KOPT-K1 (cell line): ENCODE results near the gene DPEP2NB.
"Not testable (repeated sequence)": the region's sequence is repeated elsewhere in the genome, so short reads cannot be mapped to it uniquely, and the experiment has no call there.

Source experiments
- H3K27ac ChIP-seq: fragments of 200-600 bp; sonication (generic); 2 replicates; pipeline ENCODE4 v1.5.1; 2016; ENCODE audit warnings: antibody characterized with exemption, mild to moderate bottlenecking, low read depth, low read length; ENCODE audit not compliant: poor library complexity, severe bottlenecking
- H3K36me3 ChIP-seq: fragments of 200-600 bp; sonication (generic); 2 replicates; pipeline ENCODE4 v1.5.1; 2017; ENCODE audit warnings: antibody characterized with exemption, mild to moderate bottlenecking, low read length, moderate library complexity; ENCODE audit not compliant: insufficient read depth
- H3K9me3 ChIP-seq: fragments of 200-600 bp; sonication (generic); 2 replicates; pipeline ENCODE4 v1.5.1; 2017; ENCODE audit warnings: antibody characterized with exemption, low read length, mild to moderate bottlenecking; ENCODE audit not compliant: insufficient read depth, poor library complexity, severe bottlenecking

The DPEP2NB gene

DNA sequence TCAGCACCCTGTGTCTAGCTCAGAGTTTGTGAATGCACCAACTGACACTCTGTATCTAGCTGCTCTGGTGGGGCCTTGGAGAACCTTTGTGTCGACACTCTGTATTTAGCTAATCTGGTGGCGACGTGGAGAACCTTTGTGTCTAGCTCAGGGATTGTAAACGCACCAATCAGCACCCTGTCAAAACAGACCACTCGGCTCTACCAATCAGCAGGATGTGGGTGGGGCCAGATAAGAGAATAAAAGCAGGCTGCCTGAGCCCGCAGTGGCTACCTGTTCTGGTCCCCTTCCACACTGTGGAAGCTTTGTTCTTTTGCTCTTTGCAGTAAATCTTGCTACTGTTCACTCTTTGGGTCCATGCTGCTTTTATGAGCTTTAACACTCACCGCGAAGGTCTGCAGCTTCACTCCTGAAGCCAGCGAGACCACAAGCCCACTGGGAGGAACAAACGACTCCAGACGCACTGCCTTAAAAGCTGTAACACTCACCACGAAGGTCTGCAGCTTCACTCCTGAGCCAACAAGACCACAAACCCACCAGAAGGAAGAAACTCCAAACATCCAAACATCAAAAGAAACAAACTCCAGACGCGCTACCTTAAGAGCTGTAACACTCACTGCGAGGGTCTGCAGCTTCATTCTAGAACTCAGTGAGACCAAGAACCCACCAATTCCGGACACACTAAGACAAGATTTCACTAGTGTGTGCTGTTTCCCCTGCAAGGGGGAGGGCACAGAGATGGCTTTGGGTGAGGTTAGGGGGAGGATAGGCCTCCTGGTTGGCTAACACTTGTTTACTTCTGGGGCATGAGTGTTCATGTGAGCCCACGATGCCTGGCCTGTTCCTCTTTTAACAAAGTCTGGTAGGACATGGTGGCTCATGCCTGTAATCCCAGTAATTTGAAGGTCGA, 16.7 kb downstream of the DPEP2NB start, which contains the start of gene DPEP2:
Gene DPEP2, minus strand, starts transcription at position 706 of the 910 bp plus-strand sequence. CDS start 6,272 bp downstream, outside the sequence.
- not testable (repeated sequence) for H3K36me3 ChIP-seq, H3K9me3 ChIP-seq
- peak within 1 kb of the TSS; percentile 53 for H3K27ac ChIP-seq

DNA sequence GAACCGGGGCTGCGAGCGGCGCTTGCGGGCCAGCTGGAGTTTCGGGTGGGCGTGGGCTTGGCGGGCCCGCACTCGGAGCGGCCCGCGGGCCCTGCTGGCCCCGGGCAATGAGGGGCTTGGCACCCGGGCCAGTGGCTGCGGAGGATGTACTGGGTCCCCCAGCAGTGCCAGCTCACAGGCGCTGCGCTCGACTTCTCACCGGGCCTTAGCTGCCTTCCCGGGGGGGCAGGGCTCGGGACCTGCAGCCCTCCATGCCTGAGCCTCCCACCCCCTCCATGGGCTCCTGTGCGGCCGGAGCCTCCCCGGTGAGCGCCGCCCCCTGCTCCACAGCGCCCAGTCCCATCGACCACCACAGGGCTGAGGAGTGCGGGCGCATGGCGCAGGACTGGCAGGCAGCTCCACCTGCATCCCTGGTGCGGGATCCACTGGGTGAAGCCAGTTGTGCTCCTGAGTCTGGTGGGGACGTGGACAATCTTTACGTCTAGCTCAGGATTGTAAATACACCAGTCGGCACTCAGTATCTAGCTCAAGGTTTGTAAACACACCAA, 17.4 kb downstream of the DPEP2NB start:
- H3K27ac ChIP-seq = peak overlapping the region; percentile 53
- H3K36me3 ChIP-seq, H3K9me3 ChIP-seq: not testable (repeated sequence)

DNA sequence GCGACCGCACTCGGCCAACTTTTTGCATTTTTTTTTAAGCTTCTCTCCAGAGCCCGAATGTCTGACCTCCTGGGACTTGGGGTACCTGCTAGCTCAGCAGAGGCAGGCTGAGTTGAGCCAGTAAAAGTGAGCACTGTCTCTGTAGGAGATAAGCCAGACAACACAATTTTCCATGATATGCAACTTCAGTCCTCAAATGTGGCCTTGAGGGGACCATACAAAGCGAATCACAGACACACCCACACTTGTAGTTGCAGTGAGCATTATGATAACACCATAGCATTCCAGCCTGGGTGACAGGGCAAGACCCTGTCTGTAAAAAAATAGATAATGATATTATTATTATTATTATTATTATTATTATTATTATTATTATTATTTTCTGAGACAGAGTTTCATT, 19.0 kb downstream of the DPEP2NB start:
- Histone ChIP-seq H3K36me3 (no peaks in the 10 kb centered on the region), H3K27ac (no peak overlapping the region), H3K9me3 (peaks cover 3% of the 10 kb centered on the region)

DNA sequence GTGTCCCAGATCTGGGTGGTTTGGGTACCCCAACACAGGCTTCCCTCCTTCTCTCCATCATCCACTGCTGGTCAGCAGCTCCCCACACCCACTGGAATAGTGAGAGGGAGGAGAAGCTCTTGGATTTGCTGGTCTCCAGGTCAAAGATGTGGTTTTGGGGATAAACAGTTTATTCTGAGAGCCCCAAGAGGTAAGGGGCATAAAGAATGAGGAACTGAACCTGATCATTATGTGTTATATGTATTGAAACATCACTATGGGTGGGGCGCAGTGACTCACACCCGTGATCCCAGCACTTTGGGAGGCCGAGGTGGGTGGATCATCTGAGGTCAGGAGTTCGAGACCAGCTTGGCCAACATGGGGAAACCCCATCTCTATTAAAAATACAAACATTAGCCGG, 20.3 kb downstream of the DPEP2NB start:
- H3K27ac ChIP-seq = no peak overlapping the region

DNA sequence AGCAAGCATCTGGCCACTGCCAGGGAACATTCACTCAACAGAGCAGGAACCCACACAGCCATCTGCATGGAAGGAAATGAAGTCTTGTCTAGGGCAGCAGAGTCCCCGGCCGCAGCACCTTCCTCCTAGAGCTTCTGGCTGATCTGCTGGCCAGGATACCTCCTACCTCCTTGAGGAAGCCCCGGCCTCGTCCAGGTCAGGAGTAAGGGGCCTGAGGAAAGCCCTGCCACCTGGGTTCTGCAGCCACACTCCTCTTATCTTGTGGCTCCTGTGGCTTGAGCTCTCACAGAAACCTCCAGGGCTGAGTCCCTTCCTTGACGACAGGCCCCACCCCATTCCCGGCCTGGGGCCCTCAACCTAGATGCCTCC, 21.7 kb downstream of the DPEP2NB start:
- H3K36me3 ChIP-seq, H3K9me3 ChIP-seq: not testable (repeated sequence)
- peak overlapping the region; percentile 66 for H3K27ac ChIP-seq

More for the DNA sequence above, 20.3 kb downstream of the DPEP2NB start:
- Histone ChIP-seq H3K9me3 (peaks cover 3% of the 10 kb centered on the region), H3K36me3 (no peaks in the 10 kb centered on the region)

DNA sequence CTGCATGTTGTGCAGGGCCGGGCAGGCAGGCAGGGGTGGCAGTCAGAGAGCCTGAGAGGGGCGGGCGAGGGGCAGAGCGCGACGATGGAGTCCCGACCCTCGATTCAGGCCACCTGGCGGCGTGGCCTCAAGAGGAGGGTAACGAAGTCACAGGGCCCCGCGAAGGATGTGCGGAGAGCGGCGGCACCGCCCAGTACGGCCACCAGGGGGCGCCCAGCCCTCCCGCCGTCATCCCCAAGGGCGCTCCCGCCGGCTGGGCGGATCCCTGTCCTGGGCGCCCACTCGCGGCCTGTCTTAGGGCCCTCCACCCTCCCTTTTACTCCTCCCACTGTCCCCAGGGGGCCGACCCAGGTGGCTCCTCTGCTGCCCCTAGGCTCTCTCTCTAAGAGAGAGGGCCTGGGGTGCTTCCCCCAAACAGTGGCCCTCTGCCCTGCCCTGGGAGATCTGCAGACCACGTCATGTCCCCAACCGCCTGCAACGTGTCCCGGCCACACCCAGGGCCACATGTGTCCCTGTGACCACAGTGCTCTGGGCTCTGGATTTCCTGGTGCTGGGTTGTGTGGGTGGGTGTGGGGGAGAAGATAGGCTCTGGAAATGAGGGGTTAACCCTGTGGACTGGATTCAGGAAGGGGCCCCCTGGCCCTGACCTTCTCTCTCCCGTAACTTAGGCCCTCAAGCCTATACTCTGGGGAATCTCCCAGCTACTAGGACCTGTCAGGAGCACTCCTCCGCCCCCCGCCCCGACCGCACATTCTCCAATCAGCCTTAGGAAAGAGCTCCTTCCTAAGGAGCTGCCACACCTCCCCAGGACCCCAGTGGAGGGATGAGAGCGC, 22.3 kb downstream of the DPEP2NB start:
- Histone ChIP-seq H3K36me3 (no peaks in the 10 kb centered on the region), H3K27ac (peak overlapping the region; percentile 66), H3K9me3 (peaks cover 2% of the 10 kb centered on the region)

DNA sequence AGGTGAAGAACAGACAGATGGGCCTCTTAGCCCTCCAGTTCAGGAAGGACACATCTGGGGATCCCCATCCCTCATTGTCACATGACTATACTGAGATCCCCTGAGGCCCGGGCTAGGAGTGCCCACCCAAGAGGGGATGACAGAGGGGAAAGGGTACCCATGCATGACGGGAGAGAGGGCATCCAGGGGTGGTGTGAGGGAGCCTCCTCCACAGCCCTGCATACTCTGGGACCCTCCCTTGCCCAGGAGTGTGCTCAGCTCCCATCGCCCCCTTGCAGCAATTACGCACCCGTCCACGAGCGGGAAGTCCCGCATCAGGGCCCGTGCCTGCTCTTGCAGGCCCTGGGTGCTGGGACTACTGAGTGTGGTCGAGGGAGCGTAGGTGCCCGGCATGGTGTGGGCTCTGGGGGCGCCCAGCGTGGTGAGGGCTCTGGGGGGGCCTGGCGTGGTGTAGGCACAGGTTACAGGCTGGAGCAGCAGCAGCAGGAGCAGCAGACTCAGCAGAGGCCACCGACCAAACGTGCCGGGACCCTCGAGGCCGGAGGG, 23.0 kb downstream of the DPEP2NB start:
- H3K36me3 ChIP-seq = no peaks in the 10 kb centered on the region
- peak overlapping the region; percentile 66 for H3K27ac ChIP-seq
- no peaks in the 10 kb centered on the region for H3K9me3 ChIP-seq

DNA sequence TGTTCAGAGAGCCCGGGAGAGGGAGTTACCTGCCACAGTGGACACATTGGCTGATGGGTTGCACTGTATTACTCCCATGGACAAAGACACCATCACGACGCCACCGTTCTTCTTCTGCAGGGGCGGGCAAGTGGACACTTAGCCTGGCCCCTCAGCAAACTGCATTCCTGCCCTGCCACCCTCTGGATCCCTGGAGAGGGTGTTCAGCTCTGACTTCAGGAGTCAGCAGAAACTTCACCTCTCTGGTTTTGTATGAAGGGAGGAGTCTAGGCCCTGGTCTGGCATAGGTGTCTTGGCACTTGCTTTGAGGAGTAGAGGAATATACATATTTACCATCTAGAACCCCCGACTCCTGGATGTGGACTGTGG, 25.7 kb downstream of the DPEP2NB start:
- Histone ChIP-seq H3K36me3 (no peaks in the 10 kb centered on the region), H3K27ac (no peak overlapping the region), H3K9me3 (no peaks in the 10 kb centered on the region)

DNA sequence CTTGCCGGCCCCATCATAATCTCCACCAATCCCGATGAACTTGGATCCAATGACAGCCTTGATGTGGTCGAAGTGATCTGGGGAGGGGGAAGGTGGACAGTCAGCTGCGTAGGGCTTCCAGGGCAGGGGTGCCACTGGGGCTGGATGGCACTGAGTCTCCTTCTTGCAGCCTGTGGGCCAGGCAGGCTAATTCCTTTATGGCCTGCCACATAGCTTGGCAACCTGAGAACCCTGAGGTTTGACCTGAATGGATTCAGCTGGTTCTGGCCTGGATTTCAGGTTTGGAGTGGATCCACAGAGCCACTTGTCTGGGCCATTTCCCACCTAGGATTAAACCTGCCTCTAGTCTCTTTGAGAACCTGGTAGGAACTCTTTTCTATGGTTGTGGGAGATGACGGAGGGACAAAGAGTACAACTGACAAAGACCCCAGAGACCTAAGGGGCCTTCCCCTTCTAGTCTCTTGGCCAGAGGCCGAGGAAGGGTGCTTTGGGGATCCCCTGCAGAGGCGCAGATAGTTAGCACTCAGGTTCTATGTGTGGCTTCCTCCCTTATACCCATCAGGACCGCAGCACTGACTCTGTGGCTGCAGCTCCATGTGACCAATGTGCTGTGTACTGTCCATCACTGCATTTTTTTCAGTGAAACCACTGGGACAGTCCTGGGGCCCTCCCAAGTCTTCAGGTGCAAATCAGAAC, 26.2 kb downstream of the DPEP2NB start:
- H3K9me3 ChIP-seq = no peaks in the 10 kb centered on the region
- H3K27ac ChIP-seq = no peak overlapping the region
- no peaks in the 10 kb centered on the region for H3K36me3 ChIP-seq

DNA sequence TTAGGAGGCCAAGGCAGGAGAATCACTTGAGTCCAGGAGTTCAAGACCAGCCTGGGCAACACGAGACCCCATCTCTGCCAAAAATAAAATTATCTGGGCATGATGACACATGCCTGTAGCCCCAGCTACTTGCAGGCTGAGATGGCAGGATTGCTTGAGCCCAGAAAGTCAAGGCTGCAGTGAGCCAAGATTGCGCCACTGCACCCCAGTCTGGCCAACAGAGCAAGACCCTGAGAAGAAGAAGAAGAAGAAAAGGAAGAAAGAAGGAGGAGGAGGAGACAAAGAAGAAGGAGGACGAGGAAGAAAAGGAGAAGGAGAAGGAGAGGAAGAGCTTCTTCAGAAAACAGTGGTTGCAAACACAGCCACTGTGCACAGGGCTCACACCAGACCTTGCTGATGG, 27.0 kb downstream of the DPEP2NB start:
- H3K27ac ChIP-seq = no peak overlapping the region
- H3K36me3 ChIP-seq = no peaks in the 10 kb centered on the region
- no peaks in the 10 kb centered on the region for H3K9me3 ChIP-seq

DNA sequence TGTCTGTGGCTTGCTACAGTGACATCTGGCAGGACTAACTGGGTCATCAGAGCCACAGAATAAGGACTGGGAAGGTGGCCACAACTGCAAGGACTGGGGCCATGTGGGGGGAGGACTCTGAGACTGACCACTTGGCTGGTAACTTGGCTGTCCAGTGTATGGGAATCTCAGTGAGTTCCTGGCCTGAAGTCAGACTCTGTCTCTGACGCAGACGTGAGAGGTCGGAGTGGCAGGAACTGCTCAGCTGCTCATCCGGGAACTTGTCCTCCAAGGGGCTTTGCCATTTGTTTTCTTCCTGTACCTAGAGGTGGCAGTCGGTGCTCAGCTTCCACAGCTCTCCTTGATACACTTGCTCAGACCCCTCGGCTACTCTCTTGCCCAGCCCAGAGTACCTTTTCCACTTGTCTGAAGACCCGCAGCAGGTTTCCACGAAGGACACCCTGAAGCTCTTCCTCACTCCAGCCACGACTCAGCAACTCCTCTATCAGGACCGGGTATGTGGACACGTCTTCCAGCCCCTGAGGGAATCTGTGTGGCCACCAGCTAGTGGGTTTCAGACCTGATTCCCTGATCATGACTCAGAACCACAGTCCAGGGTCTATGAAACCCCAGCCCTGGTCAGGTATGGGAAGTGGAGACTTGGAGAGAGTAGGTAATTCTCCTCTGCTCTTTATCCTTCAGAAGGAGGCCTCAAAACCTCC, 28.1 kb downstream of the DPEP2NB start:
- no peaks in the 10 kb centered on the region for H3K36me3 ChIP-seq
- no peak overlapping the region for H3K27ac ChIP-seq
- no peaks in the 10 kb centered on the region for H3K9me3 ChIP-seq

DNA sequence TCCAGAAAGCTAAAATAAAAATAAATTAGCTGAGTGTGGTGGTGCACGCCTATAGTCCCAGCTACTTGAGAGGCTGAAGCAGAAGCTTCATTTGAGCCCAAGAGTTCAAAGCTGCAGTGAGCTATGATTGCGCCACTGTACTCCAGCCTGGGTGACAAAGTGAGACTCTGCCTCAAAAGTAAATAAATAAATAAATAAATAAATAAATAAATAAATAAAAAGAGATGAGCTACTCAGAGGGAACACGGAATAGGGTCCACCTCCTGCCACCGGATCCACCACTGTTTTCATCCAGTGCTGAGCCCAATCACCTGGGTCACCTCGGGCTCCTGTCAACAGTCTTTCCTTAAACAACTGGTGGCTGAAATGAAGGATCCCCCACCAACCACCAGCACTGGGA, 28.8 kb downstream of the DPEP2NB start:
- H3K9me3 ChIP-seq = no peaks in the 10 kb centered on the region
- no peak overlapping the region for H3K27ac ChIP-seq
- H3K36me3 ChIP-seq = no peaks in the 10 kb centered on the region

DNA sequence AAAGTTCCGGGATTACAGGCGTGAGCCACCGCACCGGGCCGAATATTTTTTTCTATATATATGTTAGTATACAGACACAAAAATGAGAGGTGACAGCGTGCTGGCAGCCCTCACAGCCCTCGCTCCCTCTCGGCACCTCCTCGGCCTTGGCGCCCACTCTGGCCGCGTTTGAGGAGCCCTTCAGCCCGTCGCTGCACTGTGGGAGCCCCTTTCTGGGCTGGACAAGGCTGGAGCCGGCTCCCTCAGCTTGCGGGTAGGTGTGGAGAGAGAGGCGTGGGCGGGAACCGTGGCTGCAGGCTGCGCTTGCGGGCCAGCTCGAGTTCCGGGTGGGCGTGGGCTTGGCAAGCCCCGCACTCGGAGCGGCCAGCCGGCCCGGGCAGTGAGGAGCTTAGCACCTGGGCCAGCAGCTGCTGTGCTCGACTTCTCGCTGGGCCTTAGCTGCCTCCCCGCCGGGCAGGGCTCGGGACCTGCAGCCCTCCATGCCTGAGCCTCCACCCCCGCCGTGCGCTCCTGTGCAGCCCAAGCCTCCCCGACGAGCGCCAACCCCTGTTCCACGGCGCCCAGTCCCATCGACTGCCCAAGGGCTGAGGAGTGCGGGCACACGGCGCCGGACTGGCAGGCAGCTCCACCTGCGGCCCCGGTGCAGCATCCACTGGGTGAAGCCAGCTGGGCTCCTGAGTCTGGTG, 33.6 kb downstream of the DPEP2NB start:
- no peaks in the 10 kb centered on the region for H3K36me3 ChIP-seq
- no peak overlapping the region for H3K27ac ChIP-seq
- H3K9me3 ChIP-seq = no peaks in the 10 kb centered on the region
